NCI-H2196 (cell line): Measurements from ENCODE around the gene COL4A1.

ENCODE experiments used
- DNase-seq: peaks from one replicate; lab custom pipeline; 2025; ENCODE audit not compliant: unreplicated experiment; lab: John Stamatoyannopoulos, UW

The COL4A1 gene

GRCh38 chr13:110099922-110100321, 207.0 kb downstream of the COL4A1 start:
- no peak for DNase-seq
